Stimulated activated CD8-positive, alpha-beta memory T cell treated with anti-CD3 and anti-CD28 coated beads, Interleukin-7, amount 100 ng/mL, for 4 hours (primary cell): ENCODE results near the gene WWOX.
"Not testable (repeated sequence)": the region's sequence is repeated elsewhere in the genome, so short reads cannot be mapped to it uniquely, and the experiment has no call there.

Experiments used
- DNase-seq, 2 donors: peaks; one replicate each; pipeline ENCODE4 v3.0.0-alpha.2; 2020; ENCODE audit warnings: low read depth in 2 of 2

Gene WWOX

DNA sequence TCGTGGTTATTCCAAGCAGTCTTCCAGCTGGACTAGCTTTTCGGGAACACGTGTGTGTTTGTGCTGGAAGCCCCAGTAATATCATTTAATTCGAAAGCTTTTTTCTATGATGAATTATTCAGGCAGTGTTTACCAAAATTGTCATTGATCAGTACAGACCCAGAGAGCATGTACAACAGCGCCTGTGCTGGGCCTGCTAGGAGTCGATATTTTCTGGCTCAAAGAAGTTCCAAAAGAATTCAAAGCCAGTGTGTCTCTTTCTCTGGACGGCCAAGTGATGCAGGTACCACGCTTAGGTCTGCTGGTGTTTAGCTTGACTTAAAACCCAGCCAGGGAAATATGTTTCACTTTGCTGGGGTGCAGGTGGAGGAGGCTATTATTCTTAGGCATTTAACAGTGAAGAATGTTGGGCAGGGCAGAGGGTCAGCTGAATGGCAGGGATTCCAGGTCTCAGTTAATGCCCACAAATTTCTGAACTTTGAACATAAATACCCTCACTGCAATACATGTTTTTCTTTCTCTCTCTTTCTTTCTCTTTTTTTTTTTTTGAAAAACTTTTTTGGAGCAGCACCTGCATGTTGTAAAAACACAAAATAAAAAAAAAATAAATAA is 401.3 kb downstream of the WWOX start:
- no peak for DNase-seq

DNA sequence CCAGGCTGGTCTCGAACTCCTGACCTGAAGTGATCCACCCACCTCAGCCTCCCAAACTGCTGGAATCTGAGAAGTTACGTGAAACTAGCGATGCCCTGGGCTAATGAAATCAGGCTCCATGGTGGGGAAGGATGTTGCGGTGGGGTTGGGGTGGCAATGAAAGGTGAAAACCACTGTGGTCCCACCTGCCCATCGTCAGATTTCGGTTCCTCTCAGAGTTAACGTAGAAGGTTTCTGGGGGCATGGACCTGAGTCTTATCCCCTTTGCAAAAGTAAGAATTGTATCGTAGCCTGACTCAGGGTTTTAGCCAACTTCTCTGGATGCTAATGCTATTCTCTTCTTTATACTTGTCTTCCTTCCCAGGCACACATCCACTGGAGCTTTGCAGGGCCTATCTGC is 402.3 kb downstream of the WWOX start:
- DNase-seq, result no peak

- DNase-seq, result no peak
Measured at GRCh38 chr16:78502812-78503350, 403.4 kb downstream of the WWOX start.

DNA sequence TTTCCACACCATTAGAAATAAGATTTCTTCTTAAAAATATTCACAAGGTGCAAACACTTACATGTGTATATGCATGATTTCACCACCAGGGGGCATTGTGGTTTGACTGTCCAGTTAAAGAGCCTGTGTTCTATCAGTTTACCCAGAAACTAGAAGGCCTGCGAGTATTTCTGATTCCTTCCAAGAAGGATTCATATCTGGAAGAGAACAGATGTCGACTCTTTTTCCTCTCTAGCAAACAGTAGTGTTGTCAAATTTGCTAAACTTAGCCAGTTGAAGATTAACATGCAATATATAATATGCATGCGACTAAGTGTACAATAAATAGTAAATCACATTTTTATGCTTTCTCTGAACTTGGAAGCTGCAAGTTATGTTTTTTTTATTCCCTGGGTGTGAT is 404.1 kb downstream of the WWOX start:
- DNase-seq, result peak in 1 of 2 donors; percentile 2

DNA sequence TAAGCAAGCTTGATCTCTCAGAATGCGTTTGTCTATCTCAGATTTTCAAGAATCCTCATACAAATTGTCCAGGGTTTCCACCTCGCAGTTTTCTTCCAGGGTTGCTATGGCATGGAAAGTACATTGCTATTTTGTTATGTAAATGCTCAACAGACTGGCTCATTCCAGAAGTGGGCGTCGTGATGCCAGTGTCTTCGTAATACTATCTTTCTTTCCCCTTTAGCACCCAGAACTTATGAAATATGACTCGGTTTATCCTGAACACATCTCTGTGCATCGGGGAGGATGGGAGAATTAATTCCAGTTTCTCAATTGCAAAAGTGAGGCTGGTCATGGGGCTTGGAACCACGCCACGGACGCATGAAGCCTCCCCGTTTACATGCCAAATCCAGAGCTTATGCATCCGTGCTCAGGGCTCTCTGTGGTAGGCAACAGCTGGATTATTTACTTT is 405.0 kb downstream of the WWOX start:
- DNase-seq, result no peak

GRCh38 chr16:78505036-78505435 is 405.6 kb downstream of the WWOX start:
- DNase-seq, result no peak

GRCh38 chr16:78505544-78506366 is 406.3 kb downstream of the WWOX start:
- DNase-seq, result no peak

GRCh38 chr16:78506367-78507193 is 407.1 kb downstream of the WWOX start:
- no peak for DNase-seq

- DNase-seq, result no peak
Measured at GRCh38 chr16:78507576-78507975, 408.1 kb downstream of the WWOX start.

- no peak for DNase-seq
Measured at GRCh38 chr16:78509965-78510364, 410.5 kb downstream of the WWOX start.

DNA sequence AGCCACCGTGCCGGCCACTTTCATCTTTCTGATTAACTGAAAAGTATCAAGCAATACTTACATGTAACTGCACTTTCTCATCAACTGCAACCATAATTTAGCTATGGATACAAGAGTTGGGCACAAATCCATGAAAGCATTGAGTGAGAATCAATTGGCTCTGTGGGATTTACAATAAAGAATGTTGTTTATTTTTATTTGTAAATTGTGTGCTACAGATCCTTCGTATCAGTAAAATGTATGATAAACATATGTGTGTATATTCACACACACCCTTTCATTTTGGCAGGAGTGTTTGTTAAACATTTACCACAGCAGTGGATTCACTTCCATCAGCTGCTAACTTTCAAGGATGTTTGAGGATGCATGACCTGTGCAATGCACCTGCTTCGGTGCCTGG is 411.0 kb downstream of the WWOX start:
- DNase-seq, result no peak

DNA sequence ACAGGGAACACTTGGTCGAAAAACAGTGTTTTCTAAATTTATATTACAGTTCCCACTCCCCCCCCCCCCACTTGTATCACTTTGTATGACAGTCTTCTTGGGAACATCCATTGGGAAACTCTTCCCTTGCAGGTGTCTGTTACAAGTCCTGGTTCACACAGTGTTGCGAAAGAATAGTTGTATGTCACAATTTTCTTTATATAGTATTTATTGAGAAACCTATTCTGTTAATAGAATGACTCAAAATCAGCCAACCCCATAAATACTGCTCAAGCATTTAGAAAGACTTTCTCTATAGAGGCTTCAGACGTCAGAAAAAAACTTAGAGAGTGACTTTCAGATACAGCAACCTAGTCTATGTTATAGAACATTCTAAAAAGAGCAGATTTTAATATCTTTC is 414.4 kb downstream of the WWOX start:
- DNase-seq, result no peak

GRCh38 chr16:78514888-78515287 is 415.4 kb downstream of the WWOX start:
- DNase-seq, result not testable (repeated sequence)

DNA sequence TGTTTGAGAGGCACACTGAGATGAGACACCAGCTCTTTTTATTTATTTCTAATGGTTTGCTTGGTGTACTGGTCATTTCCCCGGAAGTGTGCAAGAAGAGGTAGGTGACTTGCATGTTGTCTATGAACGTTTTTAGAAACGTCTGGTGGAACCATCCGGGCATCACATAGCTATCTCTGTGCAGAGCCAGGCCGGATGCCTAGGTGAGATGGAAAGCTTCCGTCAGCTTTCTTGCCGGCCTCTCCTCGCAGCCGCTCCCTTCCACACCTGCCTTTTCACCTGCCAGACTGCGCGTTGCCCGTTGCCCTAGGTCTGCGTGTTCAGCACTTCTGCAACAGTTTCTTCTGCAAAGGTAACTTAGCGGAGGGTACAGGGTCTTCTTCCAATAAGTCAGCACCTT is 416.0 kb downstream of the WWOX start:
- DNase-seq, result no peak

- no peak for DNase-seq
Measured at GRCh38 chr16:78516006-78516736, 416.7 kb downstream of the WWOX start.

GRCh38 chr16:78519896-78520295 is 420.4 kb downstream of the WWOX start:
- DNase-seq, result no peak

DNA sequence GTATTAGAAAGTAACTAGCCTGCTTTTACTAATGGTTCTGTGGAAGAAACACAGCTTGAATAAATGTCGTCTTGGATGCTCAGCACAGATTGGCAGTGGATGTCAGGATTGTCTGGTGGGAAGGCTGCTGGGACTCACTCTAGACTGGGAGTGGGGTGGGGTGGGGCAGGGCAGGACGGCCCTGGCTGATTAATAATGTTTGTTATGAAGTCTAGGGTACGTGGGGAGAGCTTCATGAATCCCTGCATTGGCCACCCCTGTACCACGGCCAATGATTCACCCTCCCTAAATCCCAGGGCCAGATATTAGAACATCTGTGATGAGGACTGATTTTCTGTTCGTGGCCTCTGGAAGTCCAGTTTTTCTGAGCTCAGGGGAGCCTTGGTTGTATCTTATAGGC is 421.0 kb downstream of the WWOX start:
- no peak for DNase-seq

GRCh38 chr16:78522327-78522726 is 422.9 kb downstream of the WWOX start:
- no peak for DNase-seq

GRCh38 chr16:78523212-78523985 is 423.9 kb downstream of the WWOX start:
- no peak for DNase-seq

GRCh38 chr16:78524066-78524595 is 424.7 kb downstream of the WWOX start:
- DNase-seq, result no peak
